Measurements from ENCODE around the gene LRP1. TPM values are rescaled to one million over a fixed set of nuclear protein-coding genes. Genes with fewer than 3 reads are reported as not detected.

Gene LRP1
- total and polyA plus RNA-seq, 2 of the 13 experiments (the other 11 are each of a cell fraction or from before 2014, with no cell fraction given), result 14.7 to 30.8 TPM

GRCh38 chr12:57148469-57149244, 20.4 kb downstream of the LRP1 start (continued):
- TF ChIP-seq, protein P1, sequence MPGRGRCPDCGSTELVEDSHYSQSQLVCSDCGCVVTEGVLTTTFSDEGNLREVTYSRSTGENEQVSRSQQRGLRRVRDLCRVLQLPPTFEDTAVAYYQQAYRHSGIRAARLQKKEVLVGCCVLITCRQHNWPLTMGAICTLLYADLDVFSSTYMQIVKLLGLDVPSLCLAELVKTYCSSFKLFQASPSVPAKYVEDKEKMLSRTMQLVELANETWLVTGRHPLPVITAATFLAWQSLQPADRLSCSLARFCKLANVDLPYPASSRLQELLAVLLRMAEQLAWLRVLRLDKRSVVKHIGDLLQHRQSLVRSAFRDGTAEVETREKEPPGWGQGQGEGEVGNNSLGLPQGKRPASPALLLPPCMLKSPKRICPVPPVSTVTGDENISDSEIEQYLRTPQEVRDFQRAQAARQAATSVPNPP (CRISPR knock-in tag; IDR thresholded peaks at IDR 0.05), result no peak
- no peak for TF ChIP-seq ZNF34 (CRISPR knock-in tag; IDR thresholded peaks at IDR 0.05; ENCODE audit: borderline replicate concordance)
- TF ChIP-seq ZNF512 (CRISPR knock-in tag; IDR thresholded peaks at IDR 0.05), result no peak
- TF ChIP-seq SYNCRIP (IDR thresholded peaks at IDR 0.05; ENCODE audit: insufficient read depth, low read depth, low read length), result no peak
- no peak for TF ChIP-seq ZNF639 (CRISPR knock-in tag; conservative IDR thresholded peaks at IDR 0.05)
- TF ChIP-seq HNRNPL (IDR thresholded peaks at IDR 0.05; ENCODE audit: low read depth, low read length), result no peak
- TF ChIP-seq THYN1 (CRISPR knock-in tag; IDR thresholded peaks at IDR 0.05; ENCODE audit: borderline replicate concordance, low read depth), result no peak
- TF ChIP-seq KLF6 (CRISPR knock-in tag; IDR thresholded peaks at IDR 0.05), result no peak
- TF ChIP-seq BCL6 (CRISPR knock-in tag; IDR thresholded peaks at IDR 0.05), result peak; percentile 71
- TF ChIP-seq CC2D1A (CRISPR knock-in tag; IDR thresholded peaks at IDR 0.05), result no peak
- no peak for TF ChIP-seq RBM22 (optimal IDR thresholded peaks at IDR 0.05; ENCODE audit: low read length)
- TF ChIP-seq, protein P2, sequence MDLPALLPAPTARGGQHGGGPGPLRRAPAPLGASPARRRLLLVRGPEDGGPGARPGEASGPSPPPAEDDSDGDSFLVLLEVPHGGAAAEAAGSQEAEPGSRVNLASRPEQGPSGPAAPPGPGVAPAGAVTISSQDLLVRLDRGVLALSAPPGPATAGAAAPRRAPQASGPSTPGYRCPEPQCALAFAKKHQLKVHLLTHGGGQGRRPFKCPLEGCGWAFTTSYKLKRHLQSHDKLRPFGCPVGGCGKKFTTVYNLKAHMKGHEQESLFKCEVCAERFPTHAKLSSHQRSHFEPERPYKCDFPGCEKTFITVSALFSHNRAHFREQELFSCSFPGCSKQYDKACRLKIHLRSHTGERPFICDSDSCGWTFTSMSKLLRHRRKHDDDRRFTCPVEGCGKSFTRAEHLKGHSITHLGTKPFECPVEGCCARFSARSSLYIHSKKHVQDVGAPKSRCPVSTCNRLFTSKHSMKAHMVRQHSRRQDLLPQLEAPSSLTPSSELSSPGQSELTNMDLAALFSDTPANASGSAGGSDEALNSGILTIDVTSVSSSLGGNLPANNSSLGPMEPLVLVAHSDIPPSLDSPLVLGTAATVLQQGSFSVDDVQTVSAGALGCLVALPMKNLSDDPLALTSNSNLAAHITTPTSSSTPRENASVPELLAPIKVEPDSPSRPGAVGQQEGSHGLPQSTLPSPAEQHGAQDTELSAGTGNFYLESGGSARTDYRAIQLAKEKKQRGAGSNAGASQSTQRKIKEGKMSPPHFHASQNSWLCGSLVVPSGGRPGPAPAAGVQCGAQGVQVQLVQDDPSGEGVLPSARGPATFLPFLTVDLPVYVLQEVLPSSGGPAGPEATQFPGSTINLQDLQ (CRISPR knock-in tag; IDR thresholded peaks at IDR 0.05), result no peak
- TF ChIP-seq ZNF564 (CRISPR knock-in tag; IDR thresholded peaks at IDR 0.05), result no peak
- TF ChIP-seq ZNF646 (CRISPR knock-in tag; IDR thresholded peaks at IDR 0.05), result no peak

All from HepG2 (cell line).